Measurements from ENCODE around the gene C4A.
"Not testable (repeated sequence)": the region's sequence is repeated elsewhere in the genome, so short reads cannot be mapped to it uniquely, and the experiment has no call there.

GRCh38 chr6:32013738-32014137, 31.9 kb downstream of the C4A start:
- TF ChIP-seq, protein P1, sequence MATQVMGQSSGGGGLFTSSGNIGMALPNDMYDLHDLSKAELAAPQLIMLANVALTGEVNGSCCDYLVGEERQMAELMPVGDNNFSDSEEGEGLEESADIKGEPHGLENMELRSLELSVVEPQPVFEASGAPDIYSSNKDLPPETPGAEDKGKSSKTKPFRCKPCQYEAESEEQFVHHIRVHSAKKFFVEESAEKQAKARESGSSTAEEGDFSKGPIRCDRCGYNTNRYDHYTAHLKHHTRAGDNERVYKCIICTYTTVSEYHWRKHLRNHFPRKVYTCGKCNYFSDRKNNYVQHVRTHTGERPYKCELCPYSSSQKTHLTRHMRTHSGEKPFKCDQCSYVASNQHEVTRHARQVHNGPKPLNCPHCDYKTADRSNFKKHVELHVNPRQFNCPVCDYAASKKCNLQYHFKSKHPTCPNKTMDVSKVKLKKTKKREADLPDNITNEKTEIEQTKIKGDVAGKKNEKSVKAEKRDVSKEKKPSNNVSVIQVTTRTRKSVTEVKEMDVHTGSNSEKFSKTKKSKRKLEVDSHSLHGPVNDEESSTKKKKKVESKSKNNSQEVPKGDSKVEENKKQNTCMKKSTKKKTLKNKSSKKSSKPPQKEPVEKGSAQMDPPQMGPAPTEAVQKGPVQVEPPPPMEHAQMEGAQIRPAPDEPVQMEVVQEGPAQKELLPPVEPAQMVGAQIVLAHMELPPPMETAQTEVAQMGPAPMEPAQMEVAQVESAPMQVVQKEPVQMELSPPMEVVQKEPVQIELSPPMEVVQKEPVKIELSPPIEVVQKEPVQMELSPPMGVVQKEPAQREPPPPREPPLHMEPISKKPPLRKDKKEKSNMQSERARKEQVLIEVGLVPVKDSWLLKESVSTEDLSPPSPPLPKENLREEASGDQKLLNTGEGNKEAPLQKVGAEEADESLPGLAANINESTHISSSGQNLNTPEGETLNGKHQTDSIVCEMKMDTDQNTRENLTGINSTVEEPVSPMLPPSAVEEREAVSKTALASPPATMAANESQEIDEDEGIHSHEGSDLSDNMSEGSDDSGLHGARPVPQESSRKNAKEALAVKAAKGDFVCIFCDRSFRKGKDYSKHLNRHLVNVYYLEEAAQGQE (IDR thresholded peaks at IDR 0.05; ENCODE audit: insufficient replicate concordance, low read depth) = not testable (repeated sequence)
- TF ChIP-seq CTCF (IDR thresholded peaks at IDR 0.05; ENCODE audit: insufficient read depth, low read length); POLR2AphosphoS5 (IDR thresholded peaks at IDR 0.05; ENCODE audit: low read depth): not testable (repeated sequence)
